H1 (cell line): ENCODE data around the gene ALS2CL. TPM values are rescaled to one million over a fixed set of nuclear protein-coding genes. Genes with fewer than 3 reads are reported as not detected.

Source experiments
- CTCF ChIA-PET: fragments of 300-600 bp; sonication (Branson Sonifier 250); formaldehyde crosslinking; loops from one replicate; lab custom pipeline; 2021; ENCODE audit not compliant: partially characterized antibody; lab: Charles Lee
- POLR2A ChIA-PET: fragments of 300-600 bp; sonication (Branson Sonifier 250); formaldehyde crosslinking; loops from one replicate; lab custom pipeline; 2021; ENCODE audit warnings: inconsistent platforms; ENCODE audit not compliant: partially characterized antibody; lab: Charles Lee
- DNase-seq, 2 experiments: peaks; one replicate each; pipeline versions ENCODE4 v3.0.0 to v3.0.0-alpha.2; 2010 to 2022; ENCODE audit warnings: low spot score in 2 of 2, low read depth in 1 of 2, mixed read lengths in 1 of 2
- FAIRE-seq: peaks from 2 replicates; lab custom pipeline; 2011; peaks lifted over from hg19 to GRCh38; lab: Jason Lieb, UNC
- H2AFZ ChIP-seq: 2 replicates; pipeline ENCODE4 v1.8.1; 2012; ENCODE audit warnings: low read length, inconsistent platforms
- H2AK5ac ChIP-seq: 2 replicates; pipeline ENCODE4 v1.6.1; 2013; ENCODE audit warnings: low read depth, low read length
- H2BK120ac ChIP-seq: replicated peaks from 2 replicates; pipeline ENCODE3; 2013; ENCODE audit warnings: low read depth, low read length, inconsistent platforms
- H2BK12ac ChIP-seq: 2 replicates; pipeline ENCODE4 v1.6.1; 2013; ENCODE audit warnings: low read depth, low read length
- H2BK15ac ChIP-seq: 2 replicates; pipeline ENCODE4 v1.6.1; 2013; ENCODE audit warnings: low read length
- H2BK20ac ChIP-seq: 2 replicates; pipeline ENCODE4 v1.6.1; 2013; ENCODE audit warnings: low read length
- H2BK5ac ChIP-seq: 2 replicates; pipeline ENCODE4 v1.6.1; 2013; ENCODE audit warnings: low read depth, low read length
- H3K14ac ChIP-seq: 2 replicates; pipeline ENCODE4 v1.6.1; 2013; ENCODE audit warnings: inconsistent platforms; ENCODE audit not compliant: insufficient read length
- H3K18ac ChIP-seq: 2 replicates; pipeline ENCODE4 v1.6.1; 2013; ENCODE audit warnings: low read length; ENCODE audit errors: extremely low read depth
- H3K23ac ChIP-seq: 2 replicates; pipeline ENCODE4 v1.6.1; 2013; ENCODE audit warnings: inconsistent platforms; ENCODE audit not compliant: insufficient read length
- H3K23me2 ChIP-seq: 2 replicates; pipeline ENCODE4 v1.6.1; 2013; ENCODE audit warnings: low read depth, low read length
- H3K27ac ChIP-seq: 2 replicates; pipeline ENCODE4 v1.6.1; 2011; ENCODE audit warnings: low read depth, low read length, inconsistent platforms
- H3K27me3 ChIP-seq, 4 experiments: replicated peaks in 1 of 4; 1 replicate in 1 of 4; 2 replicates in 3 of 4; pipeline versions ENCODE4 v1.6.1 to v1.8.1; 2011 to 2013; ENCODE audit warnings: low read length in 3 of 4, mild to moderate bottlenecking in 3 of 4, inconsistent platforms in 2 of 4, mixed read lengths in 2 of 4, moderate library complexity in 1 of 4; ENCODE audit not compliant: control insufficient read depth in 3 of 4, insufficient read depth in 3 of 4; ENCODE audit errors: extremely low read depth in 1 of 4
- H3K36me3 ChIP-seq, 4 experiments: 2 replicates each; pipeline versions ENCODE4 v1.6.1 to v1.8.1; 2011 to 2013; ENCODE audit warnings: mild to moderate bottlenecking in 4 of 4, low read length in 3 of 4, moderate library complexity in 2 of 4, control low read depth in 1 of 4, inconsistent platforms in 1 of 4; ENCODE audit not compliant: insufficient read depth in 4 of 4, control insufficient read depth in 2 of 4
- H3K4ac ChIP-seq: replicated peaks from 2 replicates; pipeline ENCODE3; 2013; ENCODE audit warnings: low read length, low read depth, mixed read lengths, inconsistent platforms; ENCODE audit not compliant: insufficient read length
- H3K4me1 ChIP-seq, 4 experiments: replicated peaks in 1 of 4; 1 replicate in 1 of 4; 2 replicates in 3 of 4; pipeline versions ENCODE4 v1.6.1 to v1.8.1; 2011 to 2013; ENCODE audit warnings: low read length in 3 of 4, inconsistent platforms in 2 of 4, mixed read lengths in 1 of 4; ENCODE audit not compliant: insufficient read depth in 4 of 4, control insufficient read depth in 3 of 4
- H3K4me2 ChIP-seq, 2 experiments: 2 replicates each; pipeline versions ENCODE4 v1.6.1 to v1.8.1; 2011 to 2013; ENCODE audit warnings: low read depth in 2 of 2, low read length in 2 of 2, control low read depth in 1 of 2, inconsistent platforms in 1 of 2, mild to moderate bottlenecking in 1 of 2; ENCODE audit not compliant: insufficient read depth in 1 of 2
- H3K4me3 ChIP-seq, 4 experiments: fragments of 200-600, 300-600 bp in 1 of 4; sonication (generic), shearing (Covaris generic), sonication (Bioruptor Twin) in 1 of 4; 2 replicates each; pipeline versions ENCODE4 v1.5.1 to v1.8.1; 2011 to 2016; ENCODE audit warnings: low read length in 4 of 4, low read depth in 3 of 4, control low read depth in 2 of 4, inconsistent platforms in 2 of 4, mild to moderate bottlenecking in 2 of 4, mixed read lengths in 1 of 4, moderate library complexity in 1 of 4; ENCODE audit not compliant: insufficient read depth in 2 of 4; ENCODE audit errors: extremely low read depth in 1 of 4
- H3K56ac ChIP-seq: replicated peaks from 2 replicates; pipeline ENCODE3; 2013; ENCODE audit warnings: low read depth, mild to moderate bottlenecking, mixed read lengths, low read length, inconsistent platforms; ENCODE audit not compliant: insufficient read length
- H3K79me1 ChIP-seq: 2 replicates; pipeline ENCODE4 v1.6.1; 2013; ENCODE audit warnings: low read depth, low read length, control low read depth
- H3K79me2 ChIP-seq, 2 experiments: 2 replicates each; pipeline versions ENCODE4 v1.6.1 to v1.8.1; 2012 to 2013; ENCODE audit warnings: low read length in 2 of 2, mild to moderate bottlenecking in 2 of 2, inconsistent platforms in 1 of 2; ENCODE audit not compliant: insufficient read depth in 2 of 2, control insufficient read depth in 1 of 2
- H3K9ac ChIP-seq, 4 experiments: replicated peaks in 1 of 4; 1 replicate in 1 of 4; 2 replicates in 3 of 4; pipeline versions ENCODE4 v1.6.1 to v1.8.1; 2011 to 2013; ENCODE audit warnings: low read depth in 3 of 4, low read length in 3 of 4, control low read depth in 2 of 4, mild to moderate bottlenecking in 2 of 4, moderate library complexity in 2 of 4, inconsistent platforms in 1 of 4; ENCODE audit errors: extremely low read depth in 1 of 4
- H3K9me3 ChIP-seq, 2 experiments: 2 replicates each; pipeline versions ENCODE4 v1.6.1 to v1.8.1; 2012 to 2013; ENCODE audit warnings: mild to moderate bottlenecking in 2 of 2, moderate library complexity in 2 of 2, control low read depth in 1 of 2, inconsistent platforms in 1 of 2, low read depth in 1 of 2, low read length in 1 of 2, mixed read lengths in 1 of 2; ENCODE audit not compliant: insufficient read depth in 2 of 2
- H4K20me1 ChIP-seq, 2 experiments: replicated peaks in 1 of 2; 2 replicates each; pipeline versions ENCODE3 to v1.8.1; 2011 to 2013; ENCODE audit warnings: inconsistent platforms in 2 of 2, low read length in 2 of 2, mild to moderate bottlenecking in 1 of 2; ENCODE audit not compliant: insufficient read depth in 2 of 2, control insufficient read depth in 1 of 2
- H4K5ac ChIP-seq: 2 replicates; pipeline ENCODE4 v1.6.1; 2013; ENCODE audit warnings: low read length, low read depth, mixed read lengths, inconsistent platforms; ENCODE audit not compliant: insufficient read length
- H4K8ac ChIP-seq: 2 replicates; pipeline ENCODE4 v1.8.0; 2013; ENCODE audit warnings: mild to moderate bottlenecking, moderate library complexity, low read length, inconsistent platforms; ENCODE audit not compliant: insufficient read depth; ENCODE audit errors: extremely low read depth
- H4K91ac ChIP-seq: replicated peaks from 2 replicates; pipeline ENCODE3; 2013; ENCODE audit warnings: low read length, mixed read lengths, inconsistent platforms; ENCODE audit not compliant: insufficient read length
- ATF3 ChIP-seq: IDR thresholded peaks from 2 replicates; pipeline ENCODE4 v1.6.1; 2011; ENCODE audit warnings: low read depth, mild to moderate bottlenecking, low read length; ENCODE audit not compliant: insufficient read depth
- CBX5 ChIP-seq: fragments of 300-800, 300-1000 bp; sonication (generic); IDR thresholded peaks from 2 replicates; pipeline ENCODE4 v1.7.1; 2016; ENCODE audit warnings: antibody characterized with exemption, low read length, low read depth
- CBX8 ChIP-seq: fragments of 300-800, 300-1000 bp; sonication (generic); IDR thresholded peaks from 2 replicates; pipeline ENCODE4 v1.7.1; 2016; ENCODE audit warnings: low read depth, low read length, borderline replicate concordance
- CHD2 ChIP-seq: IDR thresholded peaks from 2 replicates; pipeline ENCODE4 v1.6.1; 2012; ENCODE audit warnings: low read length, improper control_type of control experiment
- E2F6 ChIP-seq: IDR thresholded peaks from 2 replicates; pipeline ENCODE4 v1.6.1; 2012; ENCODE audit warnings: inconsistent platforms
- EP300 ChIP-seq, 2 experiments: IDR thresholded peaks; 1 replicate in 1 of 2; 2 replicates in 1 of 2; pipeline ENCODE4 v1.6.1; 2011 to 2012; ENCODE audit warnings: low read depth in 2 of 2, low read length in 2 of 2, mild to moderate bottlenecking in 2 of 2, borderline replicate concordance in 1 of 2, inconsistent platforms in 1 of 2, moderate library complexity in 1 of 2
- POLR2A ChIP-seq, 2 experiments: IDR thresholded peaks; 1 replicate in 1 of 2; 2 replicates in 1 of 2; pipeline ENCODE4 v1.6.1; 2011; ENCODE audit warnings: low read depth in 2 of 2, low read length in 2 of 2, mild to moderate bottlenecking in 2 of 2; ENCODE audit errors: control extremely low read depth in 1 of 2
- RAD21 ChIP-seq, 2 experiments: IDR thresholded peaks in 1 of 2; conservative IDR thresholded peaks in 1 of 2; 2 replicates each; pipeline ENCODE4 v1.6.1; 2011; ENCODE audit warnings: low read depth in 2 of 2, low read length in 2 of 2, improper control_type of control experiment in 1 of 2, inconsistent platforms in 1 of 2, mild to moderate bottlenecking in 1 of 2, moderate library complexity in 1 of 2
- SIX5 ChIP-seq: IDR thresholded peaks from 2 replicates; pipeline ENCODE4 v1.6.1; 2011; ENCODE audit warnings: mild to moderate bottlenecking, low read depth, low read length
- SRF ChIP-seq: IDR thresholded peaks from 2 replicates; pipeline ENCODE4 v1.6.1; 2011; ENCODE audit warnings: mild to moderate bottlenecking, low read depth, low read length, moderate library complexity
- TAF1 ChIP-seq: IDR thresholded peaks from 2 replicates; pipeline ENCODE4 v1.6.1; 2011; ENCODE audit warnings: mild to moderate bottlenecking, low read depth, low read length
- WGBS, 2 experiments: shearing (Covaris generic) in 1 of 2; methylation state at CpG; one replicate each; pipeline versions ENCODE4 v1.1.6 to v1.1.7; 2013 to 2015; ENCODE audit warnings: low lambda C conversion rate in 2 of 2, mixed read lengths in 2 of 2, inconsistent platforms in 1 of 2, low coverage in 1 of 2, missing lambda C conversion rate in 1 of 2; ENCODE audit not compliant: insufficient replicate concordance in 2 of 2, insufficient coverage in 1 of 2, insufficient read length in 1 of 2; ENCODE audit errors: extremely low coverage in 1 of 2, missing lambda C conversion rate in 1 of 2; 5-methylcytosine and 5-hydroxymethylcytosine counted together
- polyA plus RNA-seq, 7 experiments: library from polyadenylated mRNA; depleted of rRNA in 3 of 7; stranded (reverse) in 5 of 7; unstranded in 2 of 7; fragments of >200 nt in 5 of 7; fragments of 200-250 nt in 2 of 7; gene quantifications; 1 replicate in 5 of 7; 2 replicates in 1 of 7; 4 replicates in 1 of 7; pipeline versions ENCODE4 v1.2.1 to v1.2.3, GENCODE V29; 2011 to 2013; ENCODE audit warnings: missing spikeins in 2 of 7, mixed read lengths in 2 of 7
- total RNA-seq: library from RNA; stranded (reverse); fragmentation: NEBNext Ultra II Directional; extraction: Animal tissue kit (Norgen Biotek cat#: 25700); gene quantifications from 2 replicates; pipeline ENCODE4 v1.2.1, GENCODE V29; 2021

The ALS2CL gene
- total and polyA plus RNA-seq, 2 of the 8 experiments (the other 6 are each of a cell fraction or from before 2014, with no cell fraction given), result 4.8 to 5.4 TPM

- Histone ChIP-seq H3K56ac (no peak overlapping the region), H4K5ac (no peak overlapping the region), H3K4me3 (no peak overlapping the region), H4K8ac (no peak overlapping the region; the same call in 1 of the 2 replicates), H3K9me3 (no peaks in the 10 kb centered on the region; a peak in 1 of 4 replicates), H3K4ac (no peak overlapping the region), H3K79me1 (no peaks in the 10 kb centered on the region), H3K23ac (no peak overlapping the region), H3K27ac (no peak overlapping the region), H3K14ac (no peak overlapping the region), H3K36me3 (no peaks in the 10 kb centered on the region; a peak in 1 of 8 replicates), H4K91ac (no peak overlapping the region), H3K4me2 (no peak overlapping the region), H4K20me1 (no peaks in the 10 kb centered on the region), H2BK20ac (no peak overlapping the region), H2BK5ac (no peak overlapping the region), H3K9ac (no peak overlapping the region), H2BK120ac (no peak overlapping the region), H2BK15ac (no peak overlapping the region), H3K23me2 (no peaks in the 10 kb centered on the region), H3K27me3 (no peaks in the 10 kb centered on the region; a peak in 2 of 7 replicates), H3K4me1 (no peaks in the 10 kb centered on the region; a peak in 2 of 7 replicates), H2AFZ (no peak overlapping the region), H3K79me2 (no peaks in the 10 kb centered on the region), H2AK5ac (no peak overlapping the region), H3K18ac (no peak overlapping the region), H2BK12ac (no peak overlapping the region)
- ChIA-PET POLR2A (interaction anchor here (0.7 to 1.5 kb wide), 3 partner anchors 13 to 134 kb away, joined by 3 read pairs; no protein-coding TSS in a partner anchor), CTCF (interaction anchor here (0.8 to 6.4 kb wide), 26 partner anchors 8 to 229 kb away, joined by 3 to 59 read pairs (median 4); partner anchors contain the start of genes ALS2CL and TMIE)
- FAIRE-seq (no peak), DNase-seq (peak in 1 of 2 experiments; percentile 38)
- 92% methylated on average over 11 of the region's 11 CpGs; no CpG with 5 or more reads in 1 of the 2 experiments for WGBS, 2 experiments
- TF ChIP-seq E2F6 (no peak), CBX5 (no peak), CHD2 (no peak), SRF (no peak), CBX8 (no peak), TAF1 (no peak), POLR2A (IDR thresholded peaks at IDR 0.05; ENCODE audit: control extremely low read depth in 1 of 2, low read depth in 2 of 2, low read length in 2 of 2) (no peak), EP300 (IDR thresholded peaks at IDR 0.05; ENCODE audit: borderline replicate concordance in 1 of 2, low read depth in 2 of 2, low read length in 2 of 2) (no peak), RAD21 (IDR thresholded peaks at IDR 0.05 in 1 of 2, conservative IDR thresholded peaks at IDR 0.05 in 1 of 2; ENCODE audit: low read depth in 2 of 2, low read length in 2 of 2) (no peak), SIX5 (no peak), ATF3 (no peak)
These were observed 22.2 kb upstream of the ALS2CL start for GRCh38 chr3:46715507-46716175.
